SK-N-MC (cell line): ENCODE measurements around the gene DAB1.

Experiments used
- DNase-seq: peaks from one replicate; pipeline ENCODE4 v3.0.0-alpha.2; 2011; ENCODE audit warnings: low read depth, low spot score
- H3K27ac ChIP-seq: fragments of 200-600 bp; sonication (generic); 2 replicates; pipeline ENCODE4 v1.5.1; 2016; ENCODE audit warnings: mixed run types
- H3K36me3 ChIP-seq: fragments of 200-600 bp; sonication (generic); 2 replicates; pipeline ENCODE4 v1.6.1; 2017; ENCODE audit warnings: antibody characterized with exemption, low read length, mixed read lengths; ENCODE audit not compliant: insufficient read depth
- H3K4me3 ChIP-seq: fragments of 200-600 bp; sonication (generic); 2 replicates; pipeline ENCODE4 v1.5.1; 2016
- H3K9ac ChIP-seq: fragments of 200-600 bp; sonication (generic); 2 replicates; pipeline ENCODE4 v1.8.0; 2017; ENCODE audit warnings: mixed run types, mixed read lengths; ENCODE audit not compliant: insufficient read length
- H3K9me3 ChIP-seq: fragments of 200-600 bp; sonication (generic); 2 replicates; pipeline ENCODE4 v1.6.1; 2017; ENCODE audit warnings: low read depth, mild to moderate bottlenecking, antibody characterized with exemption, low read length, moderate library complexity, mixed read lengths
- EZH2 ChIP-seq: fragments of 200-600 bp; sonication (generic); IDR thresholded peaks from one replicate; pipeline ENCODE4 v1.6.1; 2017; ENCODE audit warnings: antibody characterized with exemption
- FOXP2 ChIP-seq: optimal IDR thresholded peaks from 2 replicates; pipeline ENCODE3; 2011; ENCODE audit warnings: mild to moderate bottlenecking, moderate library complexity; ENCODE audit not compliant: insufficient read depth; ENCODE audit errors: extremely low read length, control extremely low read depth
- POLR2AphosphoS5 ChIP-seq: IDR thresholded peaks from 2 replicates; pipeline ENCODE4 v1.6.1; 2012; ENCODE audit warnings: mild to moderate bottlenecking, low read depth, low read length, borderline replicate concordance

Gene DAB1

GRCh38 chr1:56958526-56958925, 465.3 kb downstream of the DAB1 start:
- H3K27ac ChIP-seq = no peak overlapping the region
- no peak for DNase-seq
- no peak overlapping the region for H3K4me3 ChIP-seq
- H3K36me3 ChIP-seq = no peaks in the 10 kb centered on the region
- no peak for TF ChIP-seq POLR2AphosphoS5
- no peak for TF ChIP-seq EZH2
- no peak for TF ChIP-seq FOXP2
- no peaks in the 10 kb centered on the region for H3K9me3 ChIP-seq
- H3K9ac ChIP-seq = no peak overlapping the region

- H3K9me3 ChIP-seq = no peaks in the 10 kb centered on the region
- no peak for DNase-seq
- no peak overlapping the region for H3K27ac ChIP-seq
- no peak overlapping the region for H3K9ac ChIP-seq
- no peaks in the 10 kb centered on the region for H3K36me3 ChIP-seq
- no peak overlapping the region for H3K4me3 ChIP-seq
- TF ChIP-seq FOXP2 (no peak), EZH2 (no peak), POLR2AphosphoS5 (no peak)
Observed at GRCh38 chr1:56957931-56958330, 465.9 kb downstream of the DAB1 start.

- Histone ChIP-seq H3K36me3 (no peaks in the 10 kb centered on the region), H3K9ac (no peak overlapping the region), H3K9me3 (no peaks in the 10 kb centered on the region), H3K27ac (no peak overlapping the region), H3K4me3 (no peak overlapping the region)
- no peak for TF ChIP-seq POLR2AphosphoS5
- TF ChIP-seq FOXP2 = no peak
- no peak for TF ChIP-seq EZH2
- DNase-seq = no peak
Observed at GRCh38 chr1:56954664-56955063, 469.2 kb downstream of the DAB1 start.

- H3K36me3 ChIP-seq = no peaks in the 10 kb centered on the region
- no peaks in the 10 kb centered on the region for H3K9me3 ChIP-seq
- TF ChIP-seq POLR2AphosphoS5 (no peak), FOXP2 (no peak), EZH2 (no peak)
- H3K27ac ChIP-seq = no peak overlapping the region
- DNase-seq = no peak
- no peak overlapping the region for H3K9ac ChIP-seq
- H3K4me3 ChIP-seq = no peak overlapping the region
Observed at GRCh38 chr1:56953386-56953785, 470.5 kb downstream of the DAB1 start.

GRCh38 chr1:56952501-56952900, 471.4 kb downstream of the DAB1 start:
- Histone ChIP-seq H3K9me3 (no peaks in the 10 kb centered on the region), H3K27ac (no peak overlapping the region), H3K9ac (no peak overlapping the region), H3K4me3 (no peak overlapping the region), H3K36me3 (no peaks in the 10 kb centered on the region)
- TF ChIP-seq FOXP2 (no peak), POLR2AphosphoS5 (no peak), EZH2 (no peak)
- no peak for DNase-seq

GRCh38 chr1:56948403-56949023, 475.3 kb downstream of the DAB1 start:
- H3K27ac ChIP-seq = no peak overlapping the region
- no peaks in the 10 kb centered on the region for H3K36me3 ChIP-seq
- TF ChIP-seq FOXP2 (no peak), POLR2AphosphoS5 (no peak), EZH2 (no peak)

More at GRCh38 chr1:56948403-56949023, 475.3 kb downstream of the DAB1 start:
- no peak for DNase-seq
- no peak overlapping the region for H3K4me3 ChIP-seq
- H3K9me3 ChIP-seq = no peaks in the 10 kb centered on the region
- no peak overlapping the region for H3K9ac ChIP-seq
